Dendritic cell treated with granulocyte-macrophage colony-stimulating factor and Interleukin-4, amounts not matched to agents 40 ng/mL and 50 ng/mL, for 4 days (primary cell): Measurements from ENCODE around the gene OR4E1.
"Not testable (repeated sequence)": the region's sequence is repeated elsewhere in the genome, so short reads cannot be mapped to it uniquely, and the experiment has no call there.

Experiments
- H3K27ac Mint-ChIP-seq: one replicate; pipeline ENCODE4 v1.8.0; 2022; ENCODE audit warnings: mild to moderate bottlenecking, mixed read lengths
- H3K27me3 Mint-ChIP-seq: one replicate; pipeline ENCODE4 v1.8.0; 2022; ENCODE audit warnings: mild to moderate bottlenecking, mixed read lengths
- H3K36me3 Mint-ChIP-seq: one replicate; pipeline ENCODE4 v1.8.0; 2022; ENCODE audit warnings: low read depth, mixed read lengths
- H3K4me1 Mint-ChIP-seq: one replicate; pipeline ENCODE4 v1.8.0; 2022; ENCODE audit warnings: low read depth, mixed read lengths
- H3K4me3 Mint-ChIP-seq: one replicate; pipeline ENCODE4 v1.8.0; 2022; ENCODE audit warnings: mild to moderate bottlenecking, moderate library complexity, mixed read lengths
- H3K9me3 Mint-ChIP-seq: one replicate; pipeline ENCODE4 v1.8.0; 2022; ENCODE audit warnings: mixed read lengths
- intact Hi-C: fragments of 100-400 bp; cut with micrococcal nuclease; formaldehyde crosslinking; loops from one replicate; pipeline ENCODE4 v1.15.0; 2022

The OR4E1 gene

GRCh38 chr14:21673718-21674117 is at the start of gene OR4E1:
Gene OR4E1 (minus strand): TSS chr14:21673818. CDS start chr14:21670935, 2,883 bp downstream.
- Mint-ChIP-seq H3K27ac (no peak within 1 kb of the TSS), H3K4me3 (no peak within 1 kb of the TSS), H3K9me3 (peaks cover 15% of the 10 kb centered on the region), H3K27me3 (peaks cover 8% of the 10 kb centered on the region), H3K36me3 (no peaks in the 10 kb centered on the region), H3K4me1 (no peaks in the 10 kb centered on the region)
- intact Hi-C loops: no loop called here

GRCh38 chr14:21721504-21721903 is 47.9 kb upstream of the OR4E1 start:
- Mint-ChIP-seq H3K4me1 (no peaks in the 10 kb centered on the region), H3K27me3 (peaks cover 10% of the 10 kb centered on the region), H3K27ac (no peak overlapping the region), H3K36me3 (no peaks in the 10 kb centered on the region), H3K4me3 (no peak overlapping the region), H3K9me3 (no peaks in the 10 kb centered on the region)
- intact Hi-C loops: no loop called here

GRCh38 chr14:21719841-21720240 is 46.2 kb upstream of the OR4E1 start:
- Mint-ChIP-seq H3K36me3 (no peaks in the 10 kb centered on the region), H3K9me3 (no peaks in the 10 kb centered on the region), H3K4me3 (no peak overlapping the region), H3K27me3 (peaks cover 18% of the 10 kb centered on the region), H3K4me1 (no peaks in the 10 kb centered on the region), H3K27ac (no peak overlapping the region)
- intact Hi-C loops: no loop called here

GRCh38 chr14:21714318-21714929 is 40.8 kb upstream of the OR4E1 start:
- Mint-ChIP-seq H3K4me3 (no peak overlapping the region), H3K27ac (no peak overlapping the region), H3K27me3 (peaks cover 14% of the 10 kb centered on the region), H3K9me3 (no peaks in the 10 kb centered on the region), H3K4me1 (no peaks in the 10 kb centered on the region), H3K36me3 (no peaks in the 10 kb centered on the region)
- intact Hi-C loops: no loop called here

GRCh38 chr14:21712036-21712435 is 38.4 kb upstream of the OR4E1 start:
- intact Hi-C loops: no loop called here
- peaks cover 8% of the 10 kb centered on the region for H3K9me3 Mint-ChIP-seq
- no peak overlapping the region for H3K4me3 Mint-ChIP-seq
- H3K27me3 Mint-ChIP-seq: peaks cover 10% of the 10 kb centered on the region
- H3K4me1 Mint-ChIP-seq: no peaks in the 10 kb centered on the region
- no peak overlapping the region for H3K27ac Mint-ChIP-seq
- no peaks in the 10 kb centered on the region for H3K36me3 Mint-ChIP-seq

- Mint-ChIP-seq H3K4me1 (no peaks in the 10 kb centered on the region), H3K36me3 (no peaks in the 10 kb centered on the region), H3K9me3 (peaks cover 8% of the 10 kb centered on the region), H3K27ac (no peak overlapping the region), H3K27me3 (peaks cover 10% of the 10 kb centered on the region), H3K4me3 (no peak overlapping the region)
- intact Hi-C loops: no loop called here
Observed at GRCh38 chr14:21711360-21711961, 37.8 kb upstream of the OR4E1 start.

GRCh38 chr14:21704338-21704737 is 30.7 kb upstream of the OR4E1 start:
- intact Hi-C loops: no loop called here
- Mint-ChIP-seq H3K27ac (no peak overlapping the region), H3K27me3 (peaks cover 4% of the 10 kb centered on the region), H3K9me3 (peaks cover 8% of the 10 kb centered on the region), H3K36me3 (no peaks in the 10 kb centered on the region), H3K4me1 (no peaks in the 10 kb centered on the region), H3K4me3 (no peak overlapping the region)

GRCh38 chr14:21703357-21704326 is 30.0 kb upstream of the OR4E1 start:
- Mint-ChIP-seq H3K4me3 (no peak overlapping the region), H3K9me3 (peaks cover 2% of the 10 kb centered on the region), H3K27me3 (peaks cover 4% of the 10 kb centered on the region), H3K4me1 (no peaks in the 10 kb centered on the region), H3K36me3 (no peaks in the 10 kb centered on the region), H3K27ac (no peak overlapping the region)
- intact Hi-C loops: no loop called here

GRCh38 chr14:21702316-21702715 is 28.7 kb upstream of the OR4E1 start:
- no peaks in the 10 kb centered on the region for H3K36me3 Mint-ChIP-seq
- H3K4me1 Mint-ChIP-seq: no peaks in the 10 kb centered on the region
- no peaks in the 10 kb centered on the region for H3K9me3 Mint-ChIP-seq
- no peak overlapping the region for H3K27ac Mint-ChIP-seq
- intact Hi-C loops: no loop called here
- H3K27me3 Mint-ChIP-seq: peaks cover 4% of the 10 kb centered on the region
- H3K4me3 Mint-ChIP-seq: no peak overlapping the region

GRCh38 chr14:21699551-21699950 is 25.9 kb upstream of the OR4E1 start:
- Mint-ChIP-seq H3K4me1 (no peaks in the 10 kb centered on the region), H3K4me3 (no peak overlapping the region), H3K27me3 (peaks cover 4% of the 10 kb centered on the region), H3K9me3 (no peaks in the 10 kb centered on the region), H3K36me3 (no peaks in the 10 kb centered on the region), H3K27ac (no peak overlapping the region)
- intact Hi-C loops: no loop called here

- H3K9me3 Mint-ChIP-seq, intact Hi-C loops: not testable (repeated sequence)
Observed at GRCh38 chr14:21698538-21698937, 24.9 kb upstream of the OR4E1 start.

GRCh38 chr14:21697662-21698061 is 24.0 kb upstream of the OR4E1 start:
- intact Hi-C loops, H3K4me1 Mint-ChIP-seq, H3K9me3 Mint-ChIP-seq, H3K27me3 Mint-ChIP-seq, H3K27ac Mint-ChIP-seq, H3K36me3 Mint-ChIP-seq, H3K4me3 Mint-ChIP-seq: not testable (repeated sequence)

More at GRCh38 chr14:21698538-21698937, 24.9 kb upstream of the OR4E1 start:
- H3K36me3 Mint-ChIP-seq, H3K27me3 Mint-ChIP-seq, H3K27ac Mint-ChIP-seq, H3K4me1 Mint-ChIP-seq, H3K4me3 Mint-ChIP-seq: not testable (repeated sequence)

GRCh38 chr14:21694425-21694824 is 20.8 kb upstream of the OR4E1 start:
- no peaks in the 10 kb centered on the region for H3K36me3 Mint-ChIP-seq
- no peaks in the 10 kb centered on the region for H3K4me1 Mint-ChIP-seq
- no peaks in the 10 kb centered on the region for H3K9me3 Mint-ChIP-seq
- peaks cover 4% of the 10 kb centered on the region for H3K27me3 Mint-ChIP-seq
- no peak overlapping the region for H3K4me3 Mint-ChIP-seq
- no peak overlapping the region for H3K27ac Mint-ChIP-seq
- intact Hi-C loops: no loop called here

GRCh38 chr14:21686468-21686867 is 12.8 kb upstream of the OR4E1 start:
- Mint-ChIP-seq H3K4me1 (no peaks in the 10 kb centered on the region), H3K36me3 (no peaks in the 10 kb centered on the region), H3K9me3 (no peaks in the 10 kb centered on the region), H3K4me3 (no peak overlapping the region), H3K27ac (no peak overlapping the region), H3K27me3 (peaks cover 7% of the 10 kb centered on the region)
- intact Hi-C loops: no loop called here
